Heart left ventricle (tissue), 16 donors: ENCODE data around the gene FNBP1L. TPM values are rescaled to one million over a fixed set of nuclear protein-coding genes. Genes with fewer than 3 reads are reported as not detected.

ENCODE experiments used
- ATAC-seq, 4 donors: fragments of 200-7000 bp; cut with Tn5 transposase; one replicate each; pipeline ENCODE4 v1.9.1; 2020 to 2022; ENCODE audit warnings: moderate library complexity in 4 of 4, mild to moderate bottlenecking in 3 of 4, moderate number of reproducible peaks in 1 of 4
- DNase-seq, 5 donors: peaks; one replicate each; pipeline ENCODE4 v3.0.0-alpha.2; 2020
- H3K27ac ChIP-seq, 12 donors: fragments of 200-600 bp; sonication (generic) in 4 of 12; one replicate each; pipeline versions ENCODE4 v1.5.0 to v1.8.0; 2016 to 2022; ENCODE audit warnings: mild to moderate bottlenecking in 2 of 12
- H3K27me3 ChIP-seq, 9 donors: fragments of 200-600 bp; sonication (generic) in 2 of 9; one replicate each; pipeline versions ENCODE4 v1.5.1 to v1.8.0; 2016 to 2022; ENCODE audit warnings: mild to moderate bottlenecking in 3 of 9
- H3K36me3 ChIP-seq, 9 donors: fragments of 200-600 bp; sonication (generic) in 2 of 9; one replicate each; pipeline versions ENCODE4 v1.5.0 to v1.8.0; 2018 to 2022; ENCODE audit warnings: mild to moderate bottlenecking in 2 of 9
- H3K4me1 ChIP-seq, 12 donors: fragments of 200-600 bp; sonication (generic) in 4 of 12; one replicate each; pipeline versions ENCODE4 v1.5.0 to v1.8.0; 2016 to 2022; ENCODE audit warnings: mild to moderate bottlenecking in 3 of 12
- H3K4me3 ChIP-seq, 12 donors: fragments of 200-600 bp; sonication (generic) in 4 of 12; one replicate each; pipeline versions ENCODE4 v1.5.0 to v1.8.0; 2017 to 2022; ENCODE audit warnings: mild to moderate bottlenecking in 9 of 12, moderate library complexity in 4 of 12
- H3K9me3 ChIP-seq, 12 donors: fragments of 200-600 bp; sonication (generic) in 4 of 12; one replicate each; pipeline versions ENCODE4 v1.5.0 to v1.8.0; 2016 to 2022; ENCODE audit warnings: mild to moderate bottlenecking in 1 of 12
- POLR2A ChIP-seq, 2 donors: fragments of 450-650 bp; IDR thresholded peaks; one replicate each; pipeline ENCODE4 v1.6.1; 2017; ENCODE audit warnings: antibody characterized with exemption in 2 of 2, mild to moderate bottlenecking in 2 of 2, moderate library complexity in 2 of 2
- WGBS, 4 donors: extraction: QIAGEN DNeasy Blood & Tissue Kit in 2 of 4; methylation state at CpG; one replicate each; pipeline versions ENCODE4 v1.1.5 to v1.1.7; 2013 to 2018; 5-methylcytosine and 5-hydroxymethylcytosine counted together
- intact Hi-C, 10 donors: fragments of 100-400 bp; cut with DNase I; formaldehyde crosslinking; loops; one replicate each; pipeline versions ENCODE4 v1.11.1 to v1.14.2; 2022
- polyA plus RNA-seq, 2 donors: library from polyadenylated mRNA; stranded (reverse); fragments of 200-250 nt; gene quantifications; one replicate each; pipeline ENCODE4 v1.2.3, GENCODE V29; 2013
- total RNA-seq, 9 donors: library from RNA; depleted of rRNA in 2 of 9; stranded (reverse); fragments of >200 nt in 2 of 9; fragmentation: NEBNext Ultra II Directional in 3 of 9; extraction: Animal tissue kit (Norgen Biotek cat#: 25700) in 3 of 9; gene quantifications; one replicate each; pipeline versions ENCODE4 v1.1.0 to v1.2.4, GENCODE V29; 2016 to 2023
- TF ChIP-seq, protein P1 (sequence below), 12 donors: fragments of 200-600 bp; sonication (generic) in 4 of 12; IDR thresholded peaks; one replicate each; pipeline versions ENCODE4 v1.5.0 to v1.8.0; 2018 to 2022; ENCODE audit warnings: antibody characterized with exemption in 12 of 12, mild to moderate bottlenecking in 5 of 12
- donor health status: ischemic (EF 13 %, LVEDD 7.1; RV severe dilation, severe dysfunction).
- donor health status: healthy with polysubstance abuse.
- donor health status: DM: no; HTN: yes; CAD: no.
- donor health status: DM: no; HTN: no; CAD: no.
- donor health status: ischemic (EF 25% LVEDD 6.9; RV normal size, moderate dysfunction).
- donor health status: ischemic (EF 25% LVEDD 5.7; RV mildly dilated, moderate dysfunction).
- donor health status: healthy.
- donor health status: DM: yes; HTN: yes; CAD: no.
- donor health status: ischemic (EF 35%, LVEDD 5.7; RV mildly dilated, moderate dysfunction).
- donor health status: nonischemic (EF 11% LVEDD 7.7; RV severe dilation, severe dysfunction).
- donor health status: DM: yes; HTN: yes; CAD: no.
- donor health status: PGD.
- donor health status: ischemic (EF 29% LVEDD 5.4; RV normal size, mild dysfunction).
- donor health status: nonischemic (EF 23%, LVEDD 6.1; RV moderate dilation, normal function).

The FNBP1L gene
- total and polyA plus RNA-seq, 11 donors, result 12.4 to 38.8 (median 23.4) TPM

DNA sequence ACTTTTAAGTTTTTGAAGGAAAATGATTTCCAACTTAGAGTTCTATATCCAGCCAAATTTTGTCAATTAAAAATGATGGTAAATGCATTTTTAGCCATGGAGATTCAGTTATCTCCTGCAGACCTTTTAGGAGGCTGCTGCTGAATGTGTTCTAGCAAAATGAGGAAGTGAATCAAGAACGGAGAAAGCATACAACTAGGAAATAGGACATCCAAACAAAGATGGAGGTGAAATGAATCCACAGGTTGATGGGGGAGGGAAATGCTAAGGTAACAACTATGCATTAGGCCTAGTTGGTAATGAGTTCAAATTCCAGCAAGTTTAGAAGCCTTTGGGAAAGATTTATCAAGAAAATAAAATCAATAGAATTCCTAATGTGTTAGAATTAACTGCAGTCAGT lies 80.5 kb downstream of the FNBP1L start:
- peaks cover 0 to 5% (median 0%) of the 10 kb centered on the region in 12 donors for H3K4me1 ChIP-seq
- TF ChIP-seq, protein P1, sequence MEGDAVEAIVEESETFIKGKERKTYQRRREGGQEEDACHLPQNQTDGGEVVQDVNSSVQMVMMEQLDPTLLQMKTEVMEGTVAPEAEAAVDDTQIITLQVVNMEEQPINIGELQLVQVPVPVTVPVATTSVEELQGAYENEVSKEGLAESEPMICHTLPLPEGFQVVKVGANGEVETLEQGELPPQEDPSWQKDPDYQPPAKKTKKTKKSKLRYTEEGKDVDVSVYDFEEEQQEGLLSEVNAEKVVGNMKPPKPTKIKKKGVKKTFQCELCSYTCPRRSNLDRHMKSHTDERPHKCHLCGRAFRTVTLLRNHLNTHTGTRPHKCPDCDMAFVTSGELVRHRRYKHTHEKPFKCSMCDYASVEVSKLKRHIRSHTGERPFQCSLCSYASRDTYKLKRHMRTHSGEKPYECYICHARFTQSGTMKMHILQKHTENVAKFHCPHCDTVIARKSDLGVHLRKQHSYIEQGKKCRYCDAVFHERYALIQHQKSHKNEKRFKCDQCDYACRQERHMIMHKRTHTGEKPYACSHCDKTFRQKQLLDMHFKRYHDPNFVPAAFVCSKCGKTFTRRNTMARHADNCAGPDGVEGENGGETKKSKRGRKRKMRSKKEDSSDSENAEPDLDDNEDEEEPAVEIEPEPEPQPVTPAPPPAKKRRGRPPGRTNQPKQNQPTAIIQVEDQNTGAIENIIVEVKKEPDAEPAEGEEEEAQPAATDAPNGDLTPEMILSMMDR (IDR thresholded peaks at IDR 0.05), result no peak
- no peak for TF ChIP-seq POLR2A (IDR thresholded peaks at IDR 0.05)
- intact Hi-C loops, result no loop called here
- H3K27ac ChIP-seq, result no peak overlapping the region
- H3K4me3 ChIP-seq, result no peak overlapping the region
- peaks cover 0 to 32% (median 0%) of the 10 kb centered on the region in 9 donors for H3K36me3 ChIP-seq
- no peaks in the 10 kb centered on the region for H3K27me3 ChIP-seq
- WGBS, 4 donors, result 74 to 80% (median 75%) methylated on average over 1 of the region's 1 CpG
- no peak for DNase-seq
- no peaks in the 10 kb centered on the region for H3K9me3 ChIP-seq
- no peak for ATAC-seq

DNA sequence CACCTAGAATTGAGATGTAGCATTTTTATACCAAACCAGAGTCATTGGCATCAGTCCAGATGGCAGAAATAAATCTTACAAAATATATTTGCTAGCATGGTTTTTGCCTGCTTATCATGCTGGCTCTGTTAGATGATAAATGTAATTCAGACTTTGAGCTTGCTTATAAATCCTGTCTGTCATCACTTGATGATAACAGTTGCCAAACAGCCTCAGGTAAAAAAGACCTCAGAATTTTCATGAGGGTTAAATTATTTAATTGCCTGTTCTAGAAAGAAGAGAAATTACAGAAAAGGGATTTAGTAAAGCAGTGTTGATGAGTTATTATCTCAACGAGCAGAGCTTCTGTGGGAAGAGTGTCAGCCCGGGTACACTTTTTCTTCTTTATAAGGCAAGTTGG lies 83.3 kb downstream of the FNBP1L start:
- DNase-seq (no peak), ATAC-seq (no peak)
- Histone ChIP-seq H3K4me3 (no peak overlapping the region), H3K27ac (no peak overlapping the region), H3K9me3 (no peaks in the 10 kb centered on the region), H3K36me3 (peaks cover 0 to 41% (median 0%) of the 10 kb centered on the region in 9 donors), H3K4me1 (no peaks in the 10 kb centered on the region), H3K27me3 (no peaks in the 10 kb centered on the region)
- 65 to 75% (median 73%) methylated on average over 2 of the region's 2 CpGs for WGBS, 4 donors
- no peak for TF ChIP-seq POLR2A (IDR thresholded peaks at IDR 0.05)
- TF ChIP-seq, protein P1 (IDR thresholded peaks at IDR 0.05), result no peak
- intact Hi-C loops, result loop anchor here in 1 of 10 donors (10.0 kb wide), 1 partner anchor 186 kb away; the partner anchor contains the start of gene DR1

DNA sequence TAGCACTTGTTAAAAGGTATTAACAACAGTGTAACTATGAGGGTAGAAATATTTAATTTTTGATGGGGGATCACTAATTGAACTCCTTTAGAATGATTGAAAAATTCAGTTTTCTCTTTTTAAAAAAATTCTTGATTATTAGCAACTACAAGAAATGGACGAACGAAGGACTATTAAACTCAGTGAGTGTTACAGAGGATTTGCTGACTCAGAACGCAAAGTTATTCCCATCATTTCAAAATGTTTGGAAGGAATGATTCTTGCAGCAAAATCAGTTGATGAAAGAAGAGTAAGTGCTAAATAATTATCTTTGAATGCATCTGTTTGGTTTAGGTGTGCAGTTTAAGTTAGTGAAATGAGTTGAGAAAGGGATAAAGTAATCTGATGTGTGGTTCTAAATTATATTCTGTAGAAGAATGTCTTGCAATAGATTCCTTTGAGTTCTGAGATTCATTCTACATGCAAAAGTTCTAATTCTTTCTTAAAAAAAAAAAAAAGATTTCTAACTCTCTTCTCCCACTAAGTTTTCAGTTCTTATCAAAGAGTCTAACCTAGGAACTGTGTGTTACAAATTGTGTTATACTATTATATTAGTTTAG lies 85.0 kb downstream of the FNBP1L start:
- intact Hi-C loops, result loop anchor here in 1 of 10 donors (10.0 kb wide), 1 partner anchor 188 kb away; the partner anchor contains the start of gene DR1
- WGBS, 4 donors, result 96 to 98% (median 97%) methylated on average over 3 of the region's 3 CpGs
- Histone ChIP-seq H3K4me3 (no peak overlapping the region), H3K9me3 (no peaks in the 10 kb centered on the region), H3K4me1 (no peaks in the 10 kb centered on the region), H3K36me3 (peaks cover 0 to 43% (median 0%) of the 10 kb centered on the region in 9 donors), H3K27me3 (no peaks in the 10 kb centered on the region), H3K27ac (no peak overlapping the region)
- ATAC-seq (no peak), DNase-seq (no peak)
- TF ChIP-seq, protein P1 (IDR thresholded peaks at IDR 0.05), result no peak
- no peak for TF ChIP-seq POLR2A (IDR thresholded peaks at IDR 0.05)

DNA sequence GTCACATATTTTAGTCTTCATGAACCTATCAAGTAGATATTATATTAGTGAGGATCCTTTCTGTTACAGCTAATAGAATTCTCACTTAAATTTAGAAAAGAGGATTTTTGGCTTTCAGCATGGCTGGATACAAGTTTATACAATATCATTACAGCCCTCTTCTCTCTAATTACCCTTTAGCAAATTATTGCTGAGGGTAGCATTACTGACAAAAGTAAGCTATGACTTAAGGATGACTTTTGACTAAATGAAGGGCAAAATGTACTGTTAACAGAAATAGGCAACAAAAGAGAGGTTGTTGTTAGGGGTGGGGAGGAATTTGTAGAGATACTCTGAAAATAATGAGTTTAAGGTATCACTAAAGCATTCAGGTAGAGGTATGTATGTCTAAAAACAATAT lies 85.8 kb downstream of the FNBP1L start:
- intact Hi-C loops, result loop anchor here in 2 of 10 donors (2.0 to 10.0 kb wide), 2 partner anchors 43 to 189 kb away; partner anchors contain the start of gene DR1 (in 1 of the 2)

More for the DNA sequence above, 85.8 kb downstream of the FNBP1L start:
- TF ChIP-seq, protein P1 (IDR thresholded peaks at IDR 0.05), result no peak
- H3K9me3 ChIP-seq, result no peaks in the 10 kb centered on the region
- ATAC-seq, result no peak
- no peak for DNase-seq
- H3K27me3 ChIP-seq, result no peaks in the 10 kb centered on the region
- no peak overlapping the region for H3K4me3 ChIP-seq
- H3K36me3 ChIP-seq, result peaks cover 0 to 43% (median 0%) of the 10 kb centered on the region in 9 donors
- no peak overlapping the region for H3K27ac ChIP-seq
- H3K4me1 ChIP-seq, result peaks cover 0 to 5% (median 0%) of the 10 kb centered on the region in 12 donors
